Stimulated activated naive B cell treated with anti-CD40 and anti-IgM and Interleukin-4, amounts not matched to agents 10 μg/mL and 1 μg/mL and 100 μg/mL, for 72 hours (primary cell): ENCODE measurements around the gene ERP44.

Experiments used
- ATAC-seq, 2 donors: fragments of 150-1000 bp; cut with Tn5 transposase; replicated peaks; 2 replicates each; pipeline ENCODE4 v1.10.0; 2021; ENCODE audit warnings: moderate library complexity in 1 of 2
- DNase-seq: peaks from one replicate; pipeline ENCODE4 v3.0.0; 2021
- H3K27ac Mint-ChIP-seq: one replicate; pipeline ENCODE4 v1.8.0; 2022; ENCODE audit warnings: mild to moderate bottlenecking, mixed read lengths
- H3K27me3 Mint-ChIP-seq, 2 donors: one replicate each; pipeline ENCODE4 v1.8.0; 2022; ENCODE audit warnings: mixed read lengths in 2 of 2
- H3K36me3 Mint-ChIP-seq, 2 donors: one replicate each; pipeline ENCODE4 v1.8.0; 2022; ENCODE audit warnings: mixed read lengths in 2 of 2, mild to moderate bottlenecking in 1 of 2
- H3K4me1 Mint-ChIP-seq, 2 donors: one replicate each; pipeline ENCODE4 v1.8.0; 2022; ENCODE audit warnings: mixed read lengths in 2 of 2, mild to moderate bottlenecking in 1 of 2
- H3K4me3 Mint-ChIP-seq, 2 donors: one replicate each; pipeline ENCODE4 v1.8.0; 2022; ENCODE audit warnings: mild to moderate bottlenecking in 2 of 2, mixed read lengths in 2 of 2, moderate library complexity in 1 of 2
- H3K9me3 Mint-ChIP-seq, 2 donors: one replicate each; pipeline ENCODE4 v1.8.0; 2022; ENCODE audit warnings: mixed read lengths in 2 of 2, mild to moderate bottlenecking in 1 of 2

Gene ERP44

DNA sequence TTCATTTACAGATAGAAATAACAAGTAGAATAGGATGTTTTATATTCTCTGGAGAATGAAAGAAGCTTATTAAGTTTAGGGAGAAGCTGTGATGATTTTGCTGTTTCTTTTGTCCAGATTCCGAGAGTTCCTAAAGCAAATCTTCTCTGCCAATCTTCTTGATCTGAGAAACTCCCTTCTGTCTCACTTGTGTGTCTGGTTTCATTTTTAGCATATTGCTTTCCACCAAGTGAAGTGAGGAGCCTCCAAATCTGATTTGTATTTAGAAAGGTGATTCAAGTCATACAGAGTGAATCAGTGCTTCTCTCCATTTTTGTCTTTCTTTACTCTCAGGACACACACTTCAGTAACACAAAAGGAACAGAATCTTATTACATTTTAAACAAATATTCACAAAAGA, 144.0 kb downstream of the ERP44 start:
- no peak overlapping the region for H3K4me3 Mint-ChIP-seq
- peak overlapping the region; percentile 37 for H3K27ac Mint-ChIP-seq

DNA sequence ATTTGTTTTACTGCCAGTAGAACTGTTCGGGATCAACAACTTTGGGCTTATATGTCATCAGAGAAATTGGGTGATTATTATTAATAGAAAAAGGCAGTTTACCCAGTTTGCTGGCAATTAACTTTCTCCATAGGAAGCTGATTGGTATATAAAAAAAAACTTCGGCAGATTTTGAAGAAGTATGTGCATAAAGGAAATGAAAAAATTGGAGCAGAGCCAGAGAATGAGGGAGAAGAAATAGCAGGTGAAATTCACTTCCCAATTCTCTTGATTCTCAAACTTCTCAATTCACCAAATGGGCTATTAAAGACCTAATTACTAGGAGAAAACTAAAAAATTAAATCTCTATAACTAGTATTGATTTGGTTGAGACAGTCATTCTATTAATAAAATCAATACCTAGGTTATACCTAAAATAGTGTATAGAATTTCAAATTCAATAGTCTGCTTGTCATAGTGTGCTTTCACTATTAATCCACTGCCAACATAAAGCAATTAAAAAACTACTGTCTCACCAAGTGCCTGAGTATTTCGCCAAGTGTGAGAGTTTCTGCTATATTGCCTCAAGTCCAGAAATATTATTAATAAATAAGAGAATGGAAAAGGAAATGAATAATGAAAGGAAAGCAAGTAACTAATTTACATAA, 144.8 kb downstream of the ERP44 start:
- H3K9me3 Mint-ChIP-seq: peaks cover 0 to 3% of the 10 kb centered on the region in 2 donors
- ATAC-seq (no peak), DNase-seq (no peak)
- peaks cover 15 to 27% of the 10 kb centered on the region in 2 donors for H3K36me3 Mint-ChIP-seq
- H3K27ac Mint-ChIP-seq: no peak overlapping the region
- H3K4me3 Mint-ChIP-seq: no peak overlapping the region
- H3K4me1 Mint-ChIP-seq: peaks cover 6% of the 10 kb centered on the region in 2 donors
- no peaks in the 10 kb centered on the region for H3K27me3 Mint-ChIP-seq

More for the DNA sequence above, 144.0 kb downstream of the ERP44 start:
- DNase-seq: no peak
- Mint-ChIP-seq H3K27me3 (no peaks in the 10 kb centered on the region), H3K9me3 (peaks cover 0 to 3% of the 10 kb centered on the region in 2 donors), H3K36me3 (peaks cover 16 to 30% of the 10 kb centered on the region in 2 donors), H3K4me1 (peaks cover 6% of the 10 kb centered on the region in 2 donors)
- ATAC-seq: peak; percentile 27 to 53

DNA sequence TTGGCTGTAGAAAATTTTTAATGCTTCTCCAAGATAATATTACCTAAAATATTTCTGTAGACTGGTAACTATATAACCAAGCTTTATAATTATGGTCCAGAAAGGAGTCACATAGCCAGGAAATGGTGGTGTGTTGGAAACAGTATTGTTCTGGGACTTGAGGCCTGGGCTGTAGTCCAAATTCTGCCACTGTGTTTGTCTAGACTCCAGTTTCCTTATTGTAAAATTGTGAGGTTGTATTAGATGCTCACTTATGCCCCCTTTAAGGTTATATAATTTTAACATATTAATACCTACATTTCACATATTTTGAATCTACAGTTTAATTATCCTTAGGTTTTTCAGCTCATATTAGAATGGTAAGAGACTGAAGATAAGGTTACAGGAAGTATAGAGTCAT, 149.9 kb downstream of the ERP44 start:
- ATAC-seq: no peak
- Mint-ChIP-seq H3K4me3 (no peak overlapping the region), H3K27ac (no peak overlapping the region), H3K9me3 (peaks cover 0 to 3% of the 10 kb centered on the region in 2 donors), H3K27me3 (no peaks in the 10 kb centered on the region), H3K36me3 (peaks cover 7 to 16% of the 10 kb centered on the region in 2 donors), H3K4me1 (peaks cover 0 to 6% of the 10 kb centered on the region in 2 donors)
- DNase-seq: no peak

DNA sequence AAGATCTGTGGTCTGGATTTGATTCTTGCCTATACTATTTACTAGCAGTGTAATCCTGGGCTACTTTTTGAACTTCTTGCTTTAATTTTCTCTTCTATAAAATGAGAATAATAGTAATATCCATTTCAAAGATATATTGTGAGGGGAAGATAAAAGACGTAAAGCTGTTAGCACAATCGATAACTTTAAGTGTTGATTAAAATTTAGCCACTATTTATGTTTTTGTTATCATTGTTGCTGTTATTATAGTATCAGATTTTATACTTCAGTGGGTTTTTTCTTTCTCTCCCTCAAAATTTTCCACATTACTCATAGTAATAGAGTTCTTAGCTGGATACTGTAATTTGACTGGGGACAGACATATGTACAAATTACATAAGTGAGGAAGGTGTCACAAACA, 150.3 kb downstream of the ERP44 start:
- Mint-ChIP-seq H3K9me3 (peaks cover 0 to 3% of the 10 kb centered on the region in 2 donors), H3K27ac (no peak overlapping the region), H3K27me3 (no peaks in the 10 kb centered on the region), H3K4me1 (peaks cover 0 to 6% of the 10 kb centered on the region in 2 donors), H3K36me3 (peaks cover 10 to 20% of the 10 kb centered on the region in 2 donors), H3K4me3 (no peak overlapping the region)
- DNase-seq (no peak), ATAC-seq (no peak)

DNA sequence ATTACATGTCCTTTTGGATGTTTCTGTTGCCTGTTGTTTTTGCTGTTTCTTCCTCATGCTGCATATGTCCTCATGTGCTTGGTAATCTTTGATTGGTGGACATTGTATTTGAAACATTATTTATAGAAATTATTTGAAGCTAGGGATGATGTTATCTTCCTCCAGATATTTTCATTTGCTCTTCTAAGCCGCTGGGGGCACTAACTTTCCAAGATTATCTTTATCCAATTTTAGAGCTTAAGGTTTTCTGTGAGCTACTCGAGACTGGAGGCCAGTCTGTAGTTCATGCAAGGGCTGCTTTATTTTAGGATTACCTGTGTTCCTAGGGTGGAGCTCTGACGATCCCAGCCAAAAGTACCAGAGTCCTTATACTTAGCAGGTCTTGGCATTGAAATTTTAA, 151.4 kb downstream of the ERP44 start:
- ATAC-seq: no peak
- DNase-seq: no peak
- Mint-ChIP-seq H3K4me1 (peaks cover 0 to 6% of the 10 kb centered on the region in 2 donors), H3K27ac (no peak overlapping the region), H3K9me3 (no peaks in the 10 kb centered on the region), H3K27me3 (no peaks in the 10 kb centered on the region), H3K36me3 (peaks cover 16 to 21% of the 10 kb centered on the region in 2 donors), H3K4me3 (no peak overlapping the region)

DNA sequence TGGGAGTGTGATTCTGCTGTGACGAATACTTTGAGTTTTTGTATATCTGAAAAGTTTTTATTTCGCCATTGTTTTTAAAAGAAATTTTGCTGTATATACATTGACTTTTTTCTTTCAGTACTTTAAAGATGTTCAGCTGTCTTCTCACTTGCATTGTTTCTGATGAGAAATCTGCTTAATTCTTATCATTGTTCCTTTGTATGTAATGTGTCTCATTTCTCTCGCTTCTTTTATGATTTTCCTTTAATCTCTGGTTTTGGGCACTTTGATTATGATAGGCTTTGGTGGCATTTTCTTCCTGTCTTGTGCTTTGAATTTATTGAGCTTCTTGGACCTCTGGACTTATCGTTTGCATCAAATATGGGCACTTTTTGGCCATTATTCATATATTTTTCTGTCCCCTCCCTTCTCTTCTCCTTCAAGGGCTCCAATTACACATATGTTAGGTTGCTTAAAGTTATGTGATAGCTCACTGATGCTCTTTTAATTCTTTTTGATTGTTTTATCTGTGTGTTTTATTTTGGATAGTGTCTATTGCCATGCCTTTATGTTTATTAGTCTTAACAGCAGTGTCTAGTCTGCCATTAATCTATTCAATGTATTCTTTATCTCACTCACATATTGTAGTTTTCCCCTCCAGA, 161.7 kb downstream of the ERP44 start:
- Mint-ChIP-seq H3K9me3 (peaks cover 11 to 17% of the 10 kb centered on the region in 2 donors), H3K4me1 (peaks cover 3 to 5% of the 10 kb centered on the region in 2 donors), H3K27ac (no peak overlapping the region), H3K36me3 (peaks cover 32 to 42% of the 10 kb centered on the region in 2 donors), H3K4me3 (no peak overlapping the region), H3K27me3 (no peaks in the 10 kb centered on the region)
- ATAC-seq (no peak), DNase-seq (no peak)

DNA sequence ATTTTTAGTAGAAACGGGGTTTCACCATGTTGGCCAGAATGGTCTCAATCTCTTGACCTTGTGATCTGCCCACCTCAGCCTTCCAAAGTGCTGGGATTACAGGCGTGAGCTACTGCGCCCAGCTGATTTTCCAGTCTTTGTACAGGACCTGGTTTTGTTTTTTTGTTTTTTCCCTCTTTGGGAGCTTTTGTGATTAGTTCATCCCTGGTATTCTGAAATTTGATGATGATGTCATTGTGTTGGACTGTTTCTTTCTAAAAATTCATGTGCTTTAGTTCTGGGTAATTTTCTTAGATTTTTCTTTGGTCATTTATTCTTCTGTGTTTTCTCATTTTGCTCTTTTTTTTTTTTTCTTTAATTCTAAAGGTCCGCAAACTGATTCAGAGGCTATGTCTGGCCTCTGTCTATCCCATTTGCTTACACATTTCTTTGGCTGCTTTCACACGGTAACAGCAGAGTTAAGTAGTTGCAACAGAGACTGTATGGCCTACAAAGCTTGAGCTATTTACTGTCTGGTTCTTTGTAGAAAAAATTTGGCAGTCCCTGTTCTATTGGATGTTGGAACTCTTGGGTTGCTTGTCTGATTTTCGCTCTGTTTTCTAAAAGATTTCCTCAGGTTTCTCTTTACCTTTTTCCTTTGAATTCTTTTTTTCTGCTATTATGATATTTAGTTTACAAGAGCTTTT, 167.5 kb downstream of the ERP44 start:
- H3K9me3 Mint-ChIP-seq: peaks cover 3 to 10% of the 10 kb centered on the region in 2 donors
- H3K36me3 Mint-ChIP-seq: peaks cover 27 to 47% of the 10 kb centered on the region in 2 donors
- H3K27me3 Mint-ChIP-seq: no peaks in the 10 kb centered on the region
- H3K27ac Mint-ChIP-seq: no peak overlapping the region
- H3K4me3 Mint-ChIP-seq: no peak overlapping the region
- peaks cover 0 to 2% of the 10 kb centered on the region in 2 donors for H3K4me1 Mint-ChIP-seq
- ATAC-seq: no peak
- DNase-seq: no peak

DNA sequence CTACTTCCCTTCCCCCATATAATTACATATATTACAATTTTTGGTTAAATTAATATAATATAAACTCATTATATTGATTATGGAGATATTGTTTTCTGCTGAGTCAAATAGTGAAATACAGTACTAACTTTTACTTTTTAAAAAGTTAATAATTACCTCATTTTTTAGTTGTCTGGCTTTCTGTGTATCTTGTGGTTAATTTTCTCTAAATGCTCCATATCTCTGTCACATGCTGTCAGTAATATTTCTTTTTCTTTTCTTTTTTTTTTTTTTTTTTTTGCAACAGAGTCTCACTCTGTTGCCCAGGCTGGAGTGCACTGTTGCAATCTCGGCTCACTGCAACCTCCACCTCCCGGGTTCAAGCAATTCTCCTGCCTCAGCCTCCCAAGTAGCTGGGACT, 169.1 kb downstream of the ERP44 start:
- peaks cover 34 to 55% of the 10 kb centered on the region in 2 donors for H3K36me3 Mint-ChIP-seq
- no peak overlapping the region for H3K4me3 Mint-ChIP-seq
- H3K27me3 Mint-ChIP-seq: no peaks in the 10 kb centered on the region
- H3K9me3 Mint-ChIP-seq: peaks cover 2 to 4% of the 10 kb centered on the region in 2 donors
- no peak overlapping the region for H3K27ac Mint-ChIP-seq
- DNase-seq (no peak), ATAC-seq (no peak)
- peaks cover 0 to 2% of the 10 kb centered on the region in 2 donors for H3K4me1 Mint-ChIP-seq
